ENCODE measurements around the gene CASTOR2. TPM values are rescaled to one million over a fixed set of nuclear protein-coding genes. Genes with fewer than 3 reads are reported as not detected.

The CASTOR2 gene
- total and polyA plus RNA-seq, 2 of the 8 experiments (the other 6 are each of a cell fraction or from before 2014, with no cell fraction given), result 12.1 to 47.8 TPM

- POLR2A ChIA-PET (ENCODE audit: partially characterized antibody), result interaction anchor here (1.0 to 1.7 kb wide), 2 partner anchors 9 to 20 kb away, joined by 3 read pairs; no protein-coding TSS in a partner anchor
- H3K23me2 ChIP-seq (ENCODE audit: low read depth, low read length), result no peaks in the 10 kb centered on the region
- no peak overlapping the region for H4K91ac ChIP-seq (replicated peaks; ENCODE audit: insufficient read length, low read length)
Measured at GRCh38 chr7:75033826-75034225, 69.3 kb downstream of the CASTOR2 start.

More at GRCh38 chr7:75033826-75034225, 69.3 kb downstream of the CASTOR2 start:
- Histone ChIP-seq H2AK5ac (ENCODE audit: low read depth, low read length) (no peak overlapping the region), H3K9ac (replicated peaks in 1 of 4; ENCODE audit: extremely low read depth in 1 of 4, low read depth in 3 of 4, low read length in 3 of 4) (no peak overlapping the region), H3K4me2 (ENCODE audit: insufficient read depth in 1 of 2, low read depth in 2 of 2, low read length in 2 of 2) (no peak overlapping the region), H4K20me1 (replicated peaks in 1 of 2; ENCODE audit: control insufficient read depth in 1 of 2, insufficient read depth in 2 of 2, low read length in 2 of 2) (peaks cover 0 to 2% of the 10 kb centered on the region in 2 experiments), H2BK12ac (ENCODE audit: low read depth, low read length) (no peak overlapping the region), H2BK20ac (ENCODE audit: low read length) (no peak overlapping the region), H3K79me2 (ENCODE audit: control insufficient read depth in 1 of 2, insufficient read depth in 2 of 2, low read length in 2 of 2) (no peaks in the 10 kb centered on the region), H3K9me3 (ENCODE audit: insufficient read depth in 2 of 2, low read depth in 1 of 2, low read length in 1 of 2) (no peaks in the 10 kb centered on the region), H2BK120ac (replicated peaks; ENCODE audit: low read depth, low read length) (no peak overlapping the region), H3K4me1 (replicated peaks in 1 of 4; ENCODE audit: control insufficient read depth in 3 of 4, insufficient read depth in 4 of 4, low read length in 3 of 4) (no peaks in the 10 kb centered on the region), H3K14ac (ENCODE audit: insufficient read length) (no peak overlapping the region), H3K27me3 (replicated peaks in 1 of 4; ENCODE audit: control insufficient read depth in 3 of 4, extremely low read depth in 1 of 4, insufficient read depth in 3 of 4, low read length in 3 of 4) (no peaks in the 10 kb centered on the region), H3K56ac (replicated peaks; ENCODE audit: insufficient read length, low read depth, low read length) (no peak overlapping the region), H3K36me3 (ENCODE audit: control insufficient read depth in 2 of 4, insufficient read depth in 4 of 4, low read length in 3 of 4) (no peaks in the 10 kb centered on the region), H3K4ac (replicated peaks; ENCODE audit: insufficient read length, low read depth, low read length) (no peak overlapping the region), H4K8ac (ENCODE audit: extremely low read depth, insufficient read depth, low read length) (no peak overlapping the region), H4K5ac (ENCODE audit: insufficient read length, low read depth, low read length) (no peak overlapping the region), H3K79me1 (ENCODE audit: low read depth, low read length) (no peaks in the 10 kb centered on the region), H3K27ac (ENCODE audit: low read depth, low read length) (no peak overlapping the region), H2BK15ac (ENCODE audit: low read length) (no peak overlapping the region), H2AFZ (ENCODE audit: low read length) (no peak overlapping the region), H3K23ac (ENCODE audit: insufficient read length) (no peak overlapping the region), H3K4me3 (ENCODE audit: extremely low read depth in 1 of 4, insufficient read depth in 2 of 4, low read depth in 3 of 4, low read length in 4 of 4) (no peak overlapping the region), H2BK5ac (ENCODE audit: low read depth, low read length) (no peak overlapping the region), H3K18ac (ENCODE audit: extremely low read depth, low read length) (no peak overlapping the region)
- CTCF ChIA-PET (ENCODE audit: partially characterized antibody), result interaction anchor here (0.6 to 9.7 kb wide), 7 partner anchors 11 to 531 kb away, joined by 3 to 95 read pairs (median 4); no protein-coding TSS in a partner anchor
- DNase-seq (ENCODE audit: low read depth in 1 of 2, low spot score in 2 of 2) (no peak), FAIRE-seq (no peak)
- TF ChIP-seq HDAC2 (IDR thresholded peaks at IDR 0.05; ENCODE audit: borderline replicate concordance in 1 of 2, low read depth in 2 of 2, low read length in 2 of 2) (no peak), SUZ12 (IDR thresholded peaks at IDR 0.05; ENCODE audit: low read length) (no peak), SP1 (IDR thresholded peaks at IDR 0.05; ENCODE audit: low read depth, low read length) (no peak), ZNF274 (IDR thresholded peaks at IDR 0.05; ENCODE audit: borderline replicate concordance, extremely low read depth, low read length) (no peak), CTCF (IDR thresholded peaks at IDR 0.05; ENCODE audit: control extremely low read depth in 1 of 3, insufficient read depth in 1 of 3, low read depth in 1 of 3, low read length in 3 of 3) (no peak)
- WGBS, 2 experiments (ENCODE audit: extremely low coverage in 1 of 2, insufficient coverage in 1 of 2, insufficient read length in 1 of 2, insufficient replicate concordance in 2 of 2, low coverage in 1 of 2, low lambda C conversion rate in 2 of 2, missing lambda C conversion rate in 1 of 2), result 87% methylated on average over 8 of the region's 8 CpGs; no CpG with 5 or more reads in 1 of the 2 experiments
